22Rv1 (cell line): ENCODE measurements around the gene FILIP1L.

Experiments
- ZFX ChIP-seq: fragments of 450-650 bp; IDR thresholded peaks from 2 replicates; pipeline ENCODE4 v1.6.1; 2017; ENCODE audit warnings: antibody characterized with exemption, borderline replicate concordance
- TF ChIP-seq, protein P1 (sequence below): fragments of 450-650 bp; IDR thresholded peaks from 2 replicates; pipeline ENCODE4 v1.5.1; 2017; ENCODE audit warnings: mild to moderate bottlenecking

GRCh38 chr3:99884484-99884883 lies 229.8 kb downstream of the FILIP1L start:
- TF ChIP-seq, protein P1, sequence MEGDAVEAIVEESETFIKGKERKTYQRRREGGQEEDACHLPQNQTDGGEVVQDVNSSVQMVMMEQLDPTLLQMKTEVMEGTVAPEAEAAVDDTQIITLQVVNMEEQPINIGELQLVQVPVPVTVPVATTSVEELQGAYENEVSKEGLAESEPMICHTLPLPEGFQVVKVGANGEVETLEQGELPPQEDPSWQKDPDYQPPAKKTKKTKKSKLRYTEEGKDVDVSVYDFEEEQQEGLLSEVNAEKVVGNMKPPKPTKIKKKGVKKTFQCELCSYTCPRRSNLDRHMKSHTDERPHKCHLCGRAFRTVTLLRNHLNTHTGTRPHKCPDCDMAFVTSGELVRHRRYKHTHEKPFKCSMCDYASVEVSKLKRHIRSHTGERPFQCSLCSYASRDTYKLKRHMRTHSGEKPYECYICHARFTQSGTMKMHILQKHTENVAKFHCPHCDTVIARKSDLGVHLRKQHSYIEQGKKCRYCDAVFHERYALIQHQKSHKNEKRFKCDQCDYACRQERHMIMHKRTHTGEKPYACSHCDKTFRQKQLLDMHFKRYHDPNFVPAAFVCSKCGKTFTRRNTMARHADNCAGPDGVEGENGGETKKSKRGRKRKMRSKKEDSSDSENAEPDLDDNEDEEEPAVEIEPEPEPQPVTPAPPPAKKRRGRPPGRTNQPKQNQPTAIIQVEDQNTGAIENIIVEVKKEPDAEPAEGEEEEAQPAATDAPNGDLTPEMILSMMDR = no peak
- no peak for TF ChIP-seq ZFX
